ENCODE measurements around the gene SF3B6. TPM values are rescaled to one million over a fixed set of nuclear protein-coding genes. Genes with fewer than 3 reads are reported as not detected.
A peak's percentile ranks its signal among the peaks of the same experiment; 100 is the strongest.
"Not testable (repeated sequence)": the region's sequence is repeated elsewhere in the genome, so short reads cannot be mapped to it uniquely, and the experiment has no call there.

The SF3B6 gene
- polyA plus RNA-seq, 3 donors, result 128 to 165 (median 160) TPM

GRCh38 chr2:24105816-24106215 is 29.7 kb upstream of the SF3B6 start:
- no peak for DNase-seq (ENCODE audit: extremely low read depth in 1 of 11, low read depth in 9 of 11, low spot score in 4 of 11)

- no peak for DNase-seq (ENCODE audit: extremely low read depth in 1 of 11, low read depth in 9 of 11, low spot score in 4 of 11)
Measured at GRCh38 chr2:24104906-24105305, 28.8 kb upstream of the SF3B6 start.

GRCh38 chr2:24104110-24104650 is 28.1 kb upstream of the SF3B6 start:
- no peak for DNase-seq (ENCODE audit: extremely low read depth in 1 of 11, low read depth in 9 of 11, low spot score in 4 of 11)

- DNase-seq (ENCODE audit: extremely low read depth in 1 of 11, low read depth in 9 of 11, low spot score in 4 of 11), result no peak
Measured at GRCh38 chr2:24102677-24103076, 26.6 kb upstream of the SF3B6 start.

- DNase-seq (ENCODE audit: extremely low read depth in 1 of 11, low read depth in 9 of 11, low spot score in 4 of 11), result no peak
Measured at GRCh38 chr2:24101992-24102391, 25.9 kb upstream of the SF3B6 start.

- DNase-seq (ENCODE audit: extremely low read depth in 1 of 11, low read depth in 9 of 11, low spot score in 4 of 11), result not testable (repeated sequence)
Measured at GRCh38 chr2:24100732-24101131, 24.6 kb upstream of the SF3B6 start.

- not testable (repeated sequence) for DNase-seq (ENCODE audit: extremely low read depth in 1 of 11, low read depth in 9 of 11, low spot score in 4 of 11)
Measured at GRCh38 chr2:24095171-24095677, 19.1 kb upstream of the SF3B6 start.

GRCh38 chr2:24093270-24093669 is 17.1 kb upstream of the SF3B6 start:
- DNase-seq (ENCODE audit: extremely low read depth in 1 of 11, low read depth in 9 of 11, low spot score in 4 of 11), result not testable (repeated sequence)

GRCh38 chr2:24088821-24089359 is 12.8 kb upstream of the SF3B6 start:
- DNase-seq (ENCODE audit: extremely low read depth in 1 of 11, low read depth in 9 of 11, low spot score in 4 of 11), result no peak

- no peak for DNase-seq (ENCODE audit: extremely low read depth in 1 of 11, low read depth in 9 of 11, low spot score in 4 of 11)
Measured at GRCh38 chr2:24087032-24087431, 10.9 kb upstream of the SF3B6 start.

- no peak for DNase-seq (ENCODE audit: extremely low read depth in 1 of 11, low read depth in 9 of 11, low spot score in 4 of 11)
Measured at GRCh38 chr2:24086241-24086640, 10.1 kb upstream of the SF3B6 start.

GRCh38 chr2:24085200-24085489 is 9.0 kb upstream of the SF3B6 start:
- no peak for DNase-seq (ENCODE audit: extremely low read depth in 1 of 11, low read depth in 9 of 11, low spot score in 4 of 11)

GRCh38 chr2:24084386-24085199 is 8.5 kb upstream of the SF3B6 start, which contains the start of gene TP53I3:
Gene TP53I3 (minus strand): TSS chr2:24084834. CDS start chr2:24084326, 508 bp downstream.
- DNase-seq (ENCODE audit: extremely low read depth in 1 of 11, low read depth in 9 of 11, low spot score in 4 of 11), result peak; percentile 69 to 92 (median 87)

- peak in 10 of 11 donors; percentile 48 to 77 (median 67) for DNase-seq (ENCODE audit: extremely low read depth in 1 of 11, low read depth in 9 of 11, low spot score in 4 of 11)
Measured at GRCh38 chr2:24083567-24084385, 7.7 kb upstream of the SF3B6 start.

GRCh38 chr2:24082787-24083566 is 6.9 kb upstream of the SF3B6 start:
- no peak for DNase-seq (ENCODE audit: extremely low read depth in 1 of 11, low read depth in 9 of 11, low spot score in 4 of 11)

GRCh38 chr2:24080701-24081100 is 4.6 kb upstream of the SF3B6 start:
- no peak for DNase-seq (ENCODE audit: extremely low read depth in 1 of 11, low read depth in 9 of 11, low spot score in 4 of 11)

GRCh38 chr2:24077879-24078278 is 1.8 kb upstream of the SF3B6 start:
- no peak for DNase-seq (ENCODE audit: extremely low read depth in 1 of 11, low read depth in 9 of 11, low spot score in 4 of 11)

GRCh38 chr2:24077535-24077877 is 1.4 kb upstream of the SF3B6 start:
- DNase-seq (ENCODE audit: extremely low read depth in 1 of 11, low read depth in 9 of 11, low spot score in 4 of 11), result no peak
